Activated naive CD4-positive, alpha-beta T cell treated with anti-CD3 and anti-CD28 coated beads, Interleukin-2, amount 50 U/mL, for 24 hours (primary cell): Measurements from ENCODE around the gene CELF4.

Source experiments
- H3K27ac Mint-ChIP-seq: one replicate; pipeline ENCODE4 v1.8.0; 2021; ENCODE audit warnings: mild to moderate bottlenecking, mixed read lengths
- H3K27me3 Mint-ChIP-seq: one replicate; pipeline ENCODE4 v1.8.0; 2021; ENCODE audit warnings: mixed read lengths
- H3K36me3 Mint-ChIP-seq: one replicate; pipeline ENCODE4 v1.8.0; 2021; ENCODE audit warnings: mixed read lengths
- H3K4me1 Mint-ChIP-seq: one replicate; pipeline ENCODE4 v1.8.0; 2021; ENCODE audit warnings: mixed read lengths
- H3K4me3 Mint-ChIP-seq: one replicate; pipeline ENCODE4 v1.8.0; 2021; ENCODE audit warnings: mild to moderate bottlenecking, mixed read lengths
- H3K9me3 Mint-ChIP-seq: one replicate; pipeline ENCODE4 v1.8.0; 2021; ENCODE audit warnings: mixed read lengths

CELF4 gene

GRCh38 chr18:37484983-37485834 is 80.4 kb downstream of the CELF4 start:
- Mint-ChIP-seq H3K4me3 (no peak overlapping the region), H3K9me3 (peaks cover 5% of the 10 kb centered on the region), H3K4me1 (peaks cover 9% of the 10 kb centered on the region), H3K36me3 (no peaks in the 10 kb centered on the region), H3K27ac (no peak overlapping the region), H3K27me3 (peaks cover 45% of the 10 kb centered on the region)

GRCh38 chr18:37483984-37484819 is 81.4 kb downstream of the CELF4 start:
- Mint-ChIP-seq H3K9me3 (peaks cover 5% of the 10 kb centered on the region), H3K27me3 (peaks cover 41% of the 10 kb centered on the region), H3K4me1 (peaks cover 9% of the 10 kb centered on the region), H3K4me3 (no peak overlapping the region), H3K36me3 (no peaks in the 10 kb centered on the region), H3K27ac (no peak overlapping the region)

- peaks cover 9% of the 10 kb centered on the region for H3K4me1 Mint-ChIP-seq
- no peak overlapping the region for H3K27ac Mint-ChIP-seq
- H3K4me3 Mint-ChIP-seq, result no peak overlapping the region
- H3K9me3 Mint-ChIP-seq, result peaks cover 5% of the 10 kb centered on the region
- no peaks in the 10 kb centered on the region for H3K36me3 Mint-ChIP-seq
- peaks cover 40% of the 10 kb centered on the region for H3K27me3 Mint-ChIP-seq
Measured at GRCh38 chr18:37483221-37483971, 82.2 kb downstream of the CELF4 start.

- peaks cover 33% of the 10 kb centered on the region for H3K27me3 Mint-ChIP-seq
- H3K27ac Mint-ChIP-seq, result no peak overlapping the region
- peaks cover 5% of the 10 kb centered on the region for H3K9me3 Mint-ChIP-seq
- H3K4me3 Mint-ChIP-seq, result no peak overlapping the region
- no peaks in the 10 kb centered on the region for H3K36me3 Mint-ChIP-seq
- peaks cover 9% of the 10 kb centered on the region for H3K4me1 Mint-ChIP-seq
Measured at GRCh38 chr18:37482433-37482832, 83.2 kb downstream of the CELF4 start.

- H3K27ac Mint-ChIP-seq, result no peak overlapping the region
- no peak overlapping the region for H3K4me3 Mint-ChIP-seq
- peaks cover 5% of the 10 kb centered on the region for H3K9me3 Mint-ChIP-seq
- no peaks in the 10 kb centered on the region for H3K36me3 Mint-ChIP-seq
- peaks cover 29% of the 10 kb centered on the region for H3K27me3 Mint-ChIP-seq
- peaks cover 9% of the 10 kb centered on the region for H3K4me1 Mint-ChIP-seq
Measured at GRCh38 chr18:37482002-37482401, 83.6 kb downstream of the CELF4 start.

GRCh38 chr18:37481491-37481890 is 84.1 kb downstream of the CELF4 start:
- Mint-ChIP-seq H3K27ac (no peak overlapping the region), H3K27me3 (peaks cover 24% of the 10 kb centered on the region), H3K4me1 (peaks cover 5% of the 10 kb centered on the region), H3K9me3 (peaks cover 5% of the 10 kb centered on the region), H3K4me3 (no peak overlapping the region), H3K36me3 (no peaks in the 10 kb centered on the region)

GRCh38 chr18:37481072-37481471 is 84.5 kb downstream of the CELF4 start:
- Mint-ChIP-seq H3K27me3 (peaks cover 21% of the 10 kb centered on the region), H3K27ac (no peak overlapping the region), H3K4me1 (peaks cover 2% of the 10 kb centered on the region), H3K4me3 (no peak overlapping the region), H3K36me3 (no peaks in the 10 kb centered on the region), H3K9me3 (peaks cover 5% of the 10 kb centered on the region)

GRCh38 chr18:37476611-37477295 is 88.8 kb downstream of the CELF4 start:
- Mint-ChIP-seq H3K36me3 (no peaks in the 10 kb centered on the region), H3K27me3 (peaks cover 7% of the 10 kb centered on the region), H3K4me1 (no peaks in the 10 kb centered on the region), H3K4me3 (no peak overlapping the region), H3K27ac (no peak overlapping the region), H3K9me3 (no peaks in the 10 kb centered on the region)

GRCh38 chr18:37476182-37476581 is 89.4 kb downstream of the CELF4 start:
- no peak overlapping the region for H3K4me3 Mint-ChIP-seq
- peaks cover 7% of the 10 kb centered on the region for H3K27me3 Mint-ChIP-seq
- H3K36me3 Mint-ChIP-seq, result no peaks in the 10 kb centered on the region
- H3K9me3 Mint-ChIP-seq, result no peaks in the 10 kb centered on the region
- H3K27ac Mint-ChIP-seq, result no peak overlapping the region
- H3K4me1 Mint-ChIP-seq, result no peaks in the 10 kb centered on the region

GRCh38 chr18:37473195-37473840 is 92.3 kb downstream of the CELF4 start:
- H3K4me3 Mint-ChIP-seq, result no peak overlapping the region
- H3K36me3 Mint-ChIP-seq, result no peaks in the 10 kb centered on the region
- H3K9me3 Mint-ChIP-seq, result no peaks in the 10 kb centered on the region
- no peaks in the 10 kb centered on the region for H3K4me1 Mint-ChIP-seq
- H3K27me3 Mint-ChIP-seq, result peaks cover 5% of the 10 kb centered on the region
- H3K27ac Mint-ChIP-seq, result no peak overlapping the region

GRCh38 chr18:37471637-37472036 is 94.0 kb downstream of the CELF4 start:
- H3K9me3 Mint-ChIP-seq, result no peaks in the 10 kb centered on the region
- no peak overlapping the region for H3K27ac Mint-ChIP-seq
- no peaks in the 10 kb centered on the region for H3K4me1 Mint-ChIP-seq
- H3K4me3 Mint-ChIP-seq, result no peak overlapping the region
- peaks cover 4% of the 10 kb centered on the region for H3K27me3 Mint-ChIP-seq
- no peaks in the 10 kb centered on the region for H3K36me3 Mint-ChIP-seq

GRCh38 chr18:37470986-37471385 is 94.6 kb downstream of the CELF4 start:
- Mint-ChIP-seq H3K9me3 (no peaks in the 10 kb centered on the region), H3K4me3 (no peak overlapping the region), H3K27me3 (peaks cover 3% of the 10 kb centered on the region)

GRCh38 chr18:37467002-37467662 is 98.5 kb downstream of the CELF4 start:
- no peaks in the 10 kb centered on the region for H3K9me3 Mint-ChIP-seq
- no peak overlapping the region for H3K4me3 Mint-ChIP-seq
- H3K4me1 Mint-ChIP-seq, result no peaks in the 10 kb centered on the region
- H3K27me3 Mint-ChIP-seq, result no peaks in the 10 kb centered on the region
- no peak overlapping the region for H3K27ac Mint-ChIP-seq
- no peaks in the 10 kb centered on the region for H3K36me3 Mint-ChIP-seq

More at GRCh38 chr18:37470986-37471385, 94.6 kb downstream of the CELF4 start:
- Mint-ChIP-seq H3K27ac (no peak overlapping the region), H3K36me3 (no peaks in the 10 kb centered on the region), H3K4me1 (no peaks in the 10 kb centered on the region)

GRCh38 chr18:37465958-37466357 is 99.6 kb downstream of the CELF4 start:
- H3K4me1 Mint-ChIP-seq, result no peaks in the 10 kb centered on the region
- H3K9me3 Mint-ChIP-seq, result no peaks in the 10 kb centered on the region
- H3K27ac Mint-ChIP-seq, result no peak overlapping the region
- H3K36me3 Mint-ChIP-seq, result no peaks in the 10 kb centered on the region
- H3K4me3 Mint-ChIP-seq, result no peak overlapping the region
- H3K27me3 Mint-ChIP-seq, result no peaks in the 10 kb centered on the region
